ENCODE measurements around the gene MAGI1.
"Not testable (repeated sequence)": the region's sequence is repeated elsewhere in the genome, so short reads cannot be mapped to it uniquely, and the experiment has no call there.

MAGI1 gene

DNA sequence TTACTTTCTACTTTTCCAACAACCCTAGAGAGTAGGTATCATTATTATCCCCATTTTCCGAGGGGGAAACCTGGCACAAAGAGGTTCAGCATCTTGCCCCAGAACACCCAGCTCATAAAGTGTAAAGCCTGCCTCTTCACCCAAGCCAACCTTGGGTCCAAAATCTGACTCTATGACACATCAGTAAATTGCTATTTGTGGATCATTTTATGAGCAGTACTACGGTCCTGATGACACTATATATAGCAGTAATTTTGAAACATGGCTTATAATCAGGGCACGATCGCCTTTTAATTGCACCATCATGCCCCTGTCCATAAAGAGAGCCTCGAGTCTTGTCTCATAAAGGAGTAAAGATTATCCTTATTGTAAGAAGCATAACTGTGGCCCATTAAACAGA is 9.7 kb downstream of the MAGI1 start:
- Mint-ChIP-seq H3K36me3 (no peaks in the 10 kb centered on the region), H3K27ac (no peak overlapping the region), H3K4me3 (no peak overlapping the region), H3K4me1 (no peaks in the 10 kb centered on the region), H3K9me3 (no peaks in the 10 kb centered on the region)
- DNase-seq (ENCODE audit: low spot score in 2 of 2) (no peak), ATAC-seq (no peak)

DNA sequence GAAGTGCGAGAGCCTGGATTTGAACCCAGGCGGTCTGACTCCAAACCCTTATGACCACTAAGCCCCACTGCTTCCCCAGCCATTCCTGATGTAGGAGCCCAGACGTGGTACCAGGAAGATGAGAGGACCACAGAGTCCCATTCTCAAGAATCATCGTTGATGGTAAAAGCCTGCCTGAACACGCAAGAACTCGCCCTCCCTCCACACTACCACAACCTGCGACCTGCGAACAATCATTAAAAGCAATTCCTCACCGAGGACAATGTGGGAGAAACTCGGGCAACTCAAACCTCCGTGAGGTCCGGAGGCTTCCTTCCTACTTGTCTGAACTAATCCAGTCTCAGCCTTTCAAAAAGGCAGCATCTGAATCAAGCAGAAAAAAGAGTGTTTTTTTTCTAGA is 10.3 kb downstream of the MAGI1 start:
- no peak overlapping the region for H3K4me3 Mint-ChIP-seq
- no peaks in the 10 kb centered on the region for H3K9me3 Mint-ChIP-seq
- no peaks in the 10 kb centered on the region for H3K4me1 Mint-ChIP-seq
- DNase-seq (ENCODE audit: low spot score in 2 of 2) (no peak), ATAC-seq (no peak)
- no peak overlapping the region for H3K27ac Mint-ChIP-seq
- no peaks in the 10 kb centered on the region for H3K36me3 Mint-ChIP-seq

DNA sequence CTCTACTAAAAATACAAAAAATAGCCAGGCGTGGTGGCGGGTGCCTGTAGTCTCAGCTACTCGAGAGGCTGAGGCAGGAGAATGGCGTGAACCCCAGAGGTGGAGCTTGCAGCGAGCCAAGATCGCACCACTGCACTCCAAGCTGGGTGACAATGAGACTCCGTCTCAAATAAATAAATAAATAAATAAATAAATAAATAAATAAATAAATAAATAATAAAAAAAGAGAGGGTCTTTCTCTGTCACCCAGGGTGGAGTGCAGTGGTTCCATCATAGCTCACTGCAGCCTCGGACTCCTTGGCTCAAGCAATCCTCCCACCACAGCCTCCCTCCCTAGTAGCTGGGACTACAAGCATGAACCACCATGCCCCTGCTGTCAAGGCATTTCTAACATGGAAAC is 11.6 kb downstream of the MAGI1 start:
- not testable (repeated sequence) for H3K27ac Mint-ChIP-seq; ATAC-seq; H3K4me1 Mint-ChIP-seq; H3K36me3 Mint-ChIP-seq; H3K9me3 Mint-ChIP-seq; DNase-seq (ENCODE audit: low spot score in 2 of 2); H3K4me3 Mint-ChIP-seq

DNA sequence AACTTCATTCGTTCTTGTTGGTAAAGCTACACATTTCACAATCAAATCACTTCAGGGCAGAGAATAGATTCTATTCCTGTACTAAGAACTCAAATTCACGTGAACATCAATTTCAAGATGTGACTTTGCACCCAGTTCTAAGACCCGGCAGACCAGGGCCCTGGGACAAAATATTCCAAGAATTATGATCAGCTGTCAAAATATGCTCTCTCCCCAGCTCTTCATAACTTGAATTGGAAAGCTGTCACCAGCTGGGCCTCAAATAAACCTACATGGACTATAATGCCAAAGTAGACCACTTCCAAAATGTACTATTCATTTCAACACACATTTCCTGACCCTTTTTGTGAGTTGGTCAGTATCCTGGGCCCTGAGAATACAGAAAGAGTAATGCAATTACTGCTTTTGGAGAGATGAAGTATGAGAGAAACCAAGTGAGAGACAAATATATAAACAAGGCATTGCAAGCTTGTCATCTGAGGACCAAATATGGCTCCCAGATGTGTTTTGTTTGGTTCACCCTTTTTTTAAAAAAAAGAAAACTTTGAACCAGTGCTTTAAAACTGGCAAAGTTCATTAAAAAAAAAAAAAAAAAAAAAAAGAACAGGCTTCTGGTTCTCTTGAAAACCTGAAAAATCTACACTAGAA is 14.9 kb downstream of the MAGI1 start:
- DNase-seq (ENCODE audit: low spot score in 2 of 2) = no peak
- ATAC-seq = no peak
- Mint-ChIP-seq H3K27ac (no peak overlapping the region), H3K9me3 (no peaks in the 10 kb centered on the region), H3K4me1 (no peaks in the 10 kb centered on the region), H3K36me3 (no peaks in the 10 kb centered on the region), H3K4me3 (no peak overlapping the region)

DNA sequence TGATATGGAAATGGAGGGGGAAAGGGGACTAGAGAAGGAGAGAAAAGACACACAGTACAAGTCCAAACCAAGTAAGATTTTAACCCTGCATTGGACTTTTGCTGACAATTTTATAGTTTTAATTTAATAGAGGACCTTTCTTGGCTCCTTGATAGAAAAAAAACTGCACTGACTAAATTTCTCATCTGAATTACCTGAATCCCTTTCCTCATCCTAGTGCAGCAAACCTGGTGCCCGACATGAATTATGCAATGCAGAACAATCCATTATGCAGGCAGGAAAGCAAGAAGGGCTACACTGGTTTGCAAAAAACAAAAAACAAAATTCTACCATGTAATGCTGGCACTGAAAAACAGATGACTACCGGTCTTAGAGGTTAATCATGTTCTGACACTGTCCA is 15.5 kb downstream of the MAGI1 start:
- no peaks in the 10 kb centered on the region for H3K9me3 Mint-ChIP-seq
- ATAC-seq (no peak), DNase-seq (ENCODE audit: low spot score in 2 of 2) (no peak)
- no peaks in the 10 kb centered on the region for H3K36me3 Mint-ChIP-seq
- H3K27ac Mint-ChIP-seq = no peak overlapping the region
- no peak overlapping the region for H3K4me3 Mint-ChIP-seq
- H3K4me1 Mint-ChIP-seq = no peaks in the 10 kb centered on the region

DNA sequence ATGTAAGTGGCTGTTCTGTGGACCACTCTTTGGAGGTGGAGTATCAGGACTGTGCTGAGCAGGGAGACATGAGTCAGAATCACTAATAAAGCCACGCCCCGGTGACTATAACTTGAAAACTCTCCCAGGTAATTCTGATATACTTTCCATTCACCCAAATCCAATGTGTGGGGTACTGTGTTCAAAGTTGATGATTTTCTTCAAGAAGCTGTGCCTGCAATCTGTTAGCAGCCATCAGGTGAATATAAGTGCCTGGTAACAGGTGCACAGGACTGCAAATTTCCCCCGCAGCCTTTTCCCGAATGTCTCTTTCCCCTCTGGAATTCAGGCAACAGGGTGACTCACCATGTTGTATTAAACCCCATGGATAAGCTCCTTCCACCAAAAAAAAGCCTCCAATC is 17.0 kb downstream of the MAGI1 start:
- no peak overlapping the region for H3K27ac Mint-ChIP-seq
- ATAC-seq (no peak), DNase-seq (ENCODE audit: low spot score in 2 of 2) (no peak)

DNA sequence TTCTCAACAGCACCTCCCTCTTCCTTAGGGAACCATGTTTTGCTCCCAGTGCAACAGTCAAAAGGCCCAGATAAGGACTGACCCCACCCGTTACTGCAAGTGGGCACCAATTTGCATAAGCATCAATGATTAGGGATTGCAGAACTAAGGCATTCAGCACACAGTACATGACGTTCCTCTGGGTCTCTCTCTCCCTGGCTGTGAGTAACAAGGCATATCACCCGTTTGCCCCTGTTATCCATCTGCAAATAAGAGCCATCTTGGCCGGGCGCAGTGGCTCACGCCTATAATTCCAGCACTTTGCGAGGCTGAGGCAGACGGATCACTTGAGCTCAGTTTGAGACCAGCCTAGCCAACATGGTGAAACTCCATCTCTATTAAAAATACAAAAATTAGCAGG is 18.8 kb downstream of the MAGI1 start:
- no peaks in the 10 kb centered on the region for H3K4me1 Mint-ChIP-seq
- H3K36me3 Mint-ChIP-seq = no peaks in the 10 kb centered on the region
- ATAC-seq = no peak
- H3K4me3 Mint-ChIP-seq = no peak overlapping the region
- DNase-seq (ENCODE audit: low spot score in 2 of 2) = no peak
- no peak overlapping the region for H3K27ac Mint-ChIP-seq
- no peaks in the 10 kb centered on the region for H3K9me3 Mint-ChIP-seq

More for the DNA sequence above, 17.0 kb downstream of the MAGI1 start:
- H3K4me1 Mint-ChIP-seq = no peaks in the 10 kb centered on the region
- H3K36me3 Mint-ChIP-seq = no peaks in the 10 kb centered on the region
- H3K9me3 Mint-ChIP-seq = no peaks in the 10 kb centered on the region
- H3K4me3 Mint-ChIP-seq = no peak overlapping the region

DNA sequence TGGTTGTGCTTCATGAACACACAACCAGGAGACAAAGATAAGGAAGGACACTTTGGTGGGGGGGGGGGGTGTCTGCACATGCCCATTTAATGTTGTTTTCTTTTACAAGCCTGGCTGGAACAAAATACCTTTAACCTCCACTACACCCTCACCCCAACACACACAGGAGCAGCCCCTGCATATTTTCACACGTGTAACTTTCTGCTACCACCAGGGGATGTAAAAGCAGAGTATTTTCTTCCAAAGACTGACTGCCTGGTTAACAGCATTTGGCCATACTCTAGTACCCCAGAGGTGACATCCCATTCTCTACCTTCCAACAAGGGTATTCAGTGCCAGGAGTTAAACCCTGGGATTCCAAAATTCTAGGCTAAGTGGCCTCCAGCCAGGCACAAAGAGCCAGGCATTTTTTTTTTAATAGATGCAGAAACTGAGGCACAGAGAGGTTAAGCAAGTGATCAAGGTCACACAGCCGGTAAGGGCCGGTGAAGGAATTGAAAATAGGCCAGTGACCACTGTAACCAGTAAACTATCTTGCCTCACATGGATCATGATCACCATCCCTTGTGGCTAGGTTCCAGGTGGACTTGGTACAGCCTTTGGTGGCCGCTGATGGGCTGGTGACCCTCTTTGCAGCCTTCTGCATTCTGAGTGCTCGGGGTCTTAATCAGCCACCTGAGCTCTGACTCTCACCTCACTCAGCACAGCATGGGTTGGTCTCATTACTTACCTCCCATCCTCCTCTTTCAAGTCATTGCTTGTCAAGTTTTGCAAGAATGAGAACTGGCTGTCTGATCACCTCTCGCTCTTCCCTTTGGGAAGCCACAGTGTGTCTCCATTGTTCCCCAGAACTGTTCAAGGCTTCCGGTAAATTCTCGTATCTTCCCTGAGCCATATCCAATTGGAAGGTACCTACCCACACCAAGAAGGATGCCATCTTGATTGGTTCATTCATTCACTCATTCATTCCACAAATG is 20.4 kb downstream of the MAGI1 start:
- ATAC-seq (peak; percentile 31), DNase-seq (ENCODE audit: low spot score in 2 of 2) (no peak)
- no peak overlapping the region for H3K4me3 Mint-ChIP-seq
- no peaks in the 10 kb centered on the region for H3K4me1 Mint-ChIP-seq
- H3K36me3 Mint-ChIP-seq = no peaks in the 10 kb centered on the region
- no peaks in the 10 kb centered on the region for H3K9me3 Mint-ChIP-seq
- H3K27ac Mint-ChIP-seq = no peak overlapping the region

DNA sequence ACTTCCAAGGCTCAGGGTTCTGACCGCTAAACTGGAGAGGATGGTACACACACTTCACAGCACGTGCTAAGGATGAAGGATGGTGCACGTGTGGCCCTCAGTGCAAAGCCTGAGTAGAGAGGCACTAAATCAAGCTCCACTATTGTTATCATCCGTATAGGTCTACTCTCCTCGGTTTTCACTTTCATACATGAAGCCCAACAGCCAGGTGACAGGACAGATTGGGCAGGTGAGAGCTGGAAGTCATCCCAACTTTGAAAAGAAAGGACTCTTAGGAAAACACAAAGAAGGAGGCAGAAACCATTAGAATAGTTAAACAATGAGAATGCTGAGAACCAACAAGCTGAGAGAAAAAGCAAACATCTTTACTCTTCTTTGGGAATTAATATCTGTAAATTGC is 21.1 kb downstream of the MAGI1 start:
- Mint-ChIP-seq H3K4me3 (no peak overlapping the region), H3K9me3 (no peaks in the 10 kb centered on the region), H3K27ac (no peak overlapping the region), H3K36me3 (no peaks in the 10 kb centered on the region), H3K4me1 (no peaks in the 10 kb centered on the region)
- ATAC-seq (no peak), DNase-seq (ENCODE audit: low spot score in 2 of 2) (no peak)

DNA sequence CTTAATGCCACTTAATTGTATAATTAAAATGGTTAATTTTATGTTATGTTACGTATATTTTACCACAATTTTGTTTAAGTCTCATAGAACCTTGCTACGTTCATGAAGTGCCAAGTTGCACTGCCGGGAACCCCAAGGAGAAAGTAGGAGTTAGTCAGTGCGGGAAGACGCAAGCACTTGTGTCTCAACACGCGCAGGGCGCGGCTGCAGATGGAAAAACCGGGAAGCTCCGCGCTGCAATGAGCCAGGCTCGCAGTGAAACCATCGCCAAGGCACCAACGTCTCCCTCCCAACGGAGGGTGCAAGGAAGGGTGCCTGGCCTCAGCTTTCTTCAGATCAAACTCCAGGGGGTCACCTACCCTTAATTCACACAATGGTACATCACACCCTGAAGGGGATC is 21.6 kb downstream of the MAGI1 start:
- no peak overlapping the region for H3K27ac Mint-ChIP-seq

DNA sequence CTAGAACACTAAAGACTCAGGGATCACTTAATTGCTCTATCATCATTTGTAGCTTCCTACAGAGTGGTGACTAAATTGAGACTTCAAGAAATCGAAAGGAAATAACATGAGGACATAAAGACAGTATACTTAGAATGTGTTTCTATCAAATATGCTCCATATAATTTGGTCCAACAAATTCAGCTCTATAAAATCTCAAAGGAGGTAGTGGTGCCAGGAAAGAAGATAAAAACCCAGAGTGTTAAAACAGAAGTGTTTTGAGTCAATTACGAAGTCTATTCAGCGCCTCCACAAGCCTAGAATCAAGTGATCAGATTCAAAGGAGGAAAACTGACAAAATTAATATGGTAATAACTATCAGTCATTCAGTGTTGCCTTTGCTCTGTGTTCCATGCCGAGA is 22.9 kb downstream of the MAGI1 start:
- ATAC-seq (no peak), DNase-seq (ENCODE audit: low spot score in 2 of 2) (no peak)
- Mint-ChIP-seq H3K4me1 (no peaks in the 10 kb centered on the region), H3K27ac (no peak overlapping the region), H3K9me3 (no peaks in the 10 kb centered on the region), H3K4me3 (no peak overlapping the region), H3K36me3 (no peaks in the 10 kb centered on the region)

More for the DNA sequence above, 21.6 kb downstream of the MAGI1 start:
- Mint-ChIP-seq H3K4me1 (no peaks in the 10 kb centered on the region), H3K4me3 (no peak overlapping the region), H3K9me3 (no peaks in the 10 kb centered on the region), H3K36me3 (no peaks in the 10 kb centered on the region)
- ATAC-seq (no peak), DNase-seq (ENCODE audit: low spot score in 2 of 2) (no peak)

DNA sequence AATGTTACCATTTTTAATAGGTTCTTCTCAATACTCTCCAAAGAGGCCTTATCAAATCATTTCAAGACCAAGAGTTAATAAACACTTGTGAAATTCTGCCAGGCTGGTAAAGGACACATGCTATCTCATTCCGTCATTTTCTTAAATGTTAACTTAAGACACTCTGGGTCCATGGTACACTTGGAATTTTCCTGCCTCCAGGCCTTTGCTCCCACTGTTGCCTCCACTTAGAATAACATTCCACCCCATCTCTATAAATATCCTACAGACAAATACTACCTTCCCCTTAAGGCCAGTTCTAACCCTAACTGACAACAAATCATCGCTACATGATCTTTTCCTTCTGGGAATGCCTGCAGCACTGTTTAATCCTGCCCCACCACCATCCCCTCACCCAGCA is 24.1 kb downstream of the MAGI1 start:
- DNase-seq (ENCODE audit: low spot score in 2 of 2) (no peak), ATAC-seq (no peak)
- Mint-ChIP-seq H3K36me3 (no peaks in the 10 kb centered on the region), H3K4me3 (no peak overlapping the region), H3K9me3 (no peaks in the 10 kb centered on the region), H3K4me1 (no peaks in the 10 kb centered on the region), H3K27ac (no peak overlapping the region)

DNA sequence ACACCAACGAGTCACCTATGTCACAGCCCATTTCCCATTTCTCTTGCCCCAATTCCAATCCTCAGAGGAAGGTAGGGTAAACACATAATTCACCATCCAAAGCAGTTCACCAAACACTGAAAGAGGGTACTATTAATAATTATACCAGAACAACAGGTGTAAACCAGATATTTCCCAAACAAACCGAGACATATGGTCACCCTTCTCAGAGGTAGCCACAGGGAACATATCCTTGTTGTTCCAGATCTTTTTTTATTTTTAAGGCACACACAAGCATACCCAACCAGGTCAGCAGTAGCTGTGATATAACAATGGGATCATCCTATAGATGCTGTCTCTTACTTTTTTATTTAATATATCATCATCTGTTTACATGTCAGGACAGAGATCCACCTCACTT is 24.7 kb downstream of the MAGI1 start:
- no peaks in the 10 kb centered on the region for H3K36me3 Mint-ChIP-seq
- ATAC-seq (no peak), DNase-seq (ENCODE audit: low spot score in 2 of 2) (no peak)
- H3K4me1 Mint-ChIP-seq = no peaks in the 10 kb centered on the region
- no peak overlapping the region for H3K27ac Mint-ChIP-seq
- no peaks in the 10 kb centered on the region for H3K9me3 Mint-ChIP-seq
- H3K4me3 Mint-ChIP-seq = no peak overlapping the region

DNA sequence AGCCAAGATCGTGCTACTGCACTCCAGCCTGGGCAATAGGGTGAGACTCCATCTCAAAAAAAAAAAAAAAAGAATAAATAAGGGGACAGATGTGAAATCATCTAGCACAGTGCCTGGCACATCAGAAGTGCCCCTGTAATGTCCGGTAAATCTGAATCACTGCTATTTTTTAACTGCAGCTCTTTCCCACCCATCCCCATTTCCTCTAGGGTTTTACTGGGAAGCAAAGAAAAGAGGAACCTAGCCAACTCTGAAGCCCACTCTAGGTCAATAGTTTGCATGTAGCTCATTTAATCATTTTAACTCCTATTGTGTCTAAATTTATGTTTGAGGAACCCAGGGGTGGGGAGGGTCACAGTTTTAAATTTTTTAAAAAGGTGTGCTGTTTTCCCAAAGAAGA is 26.0 kb downstream of the MAGI1 start:
- H3K9me3 Mint-ChIP-seq = no peaks in the 10 kb centered on the region
- DNase-seq (ENCODE audit: low spot score in 2 of 2) = no peak
- no peak overlapping the region for H3K4me3 Mint-ChIP-seq
- H3K4me1 Mint-ChIP-seq = no peaks in the 10 kb centered on the region
- no peaks in the 10 kb centered on the region for H3K36me3 Mint-ChIP-seq
- no peak for ATAC-seq
- no peak overlapping the region for H3K27ac Mint-ChIP-seq

DNA sequence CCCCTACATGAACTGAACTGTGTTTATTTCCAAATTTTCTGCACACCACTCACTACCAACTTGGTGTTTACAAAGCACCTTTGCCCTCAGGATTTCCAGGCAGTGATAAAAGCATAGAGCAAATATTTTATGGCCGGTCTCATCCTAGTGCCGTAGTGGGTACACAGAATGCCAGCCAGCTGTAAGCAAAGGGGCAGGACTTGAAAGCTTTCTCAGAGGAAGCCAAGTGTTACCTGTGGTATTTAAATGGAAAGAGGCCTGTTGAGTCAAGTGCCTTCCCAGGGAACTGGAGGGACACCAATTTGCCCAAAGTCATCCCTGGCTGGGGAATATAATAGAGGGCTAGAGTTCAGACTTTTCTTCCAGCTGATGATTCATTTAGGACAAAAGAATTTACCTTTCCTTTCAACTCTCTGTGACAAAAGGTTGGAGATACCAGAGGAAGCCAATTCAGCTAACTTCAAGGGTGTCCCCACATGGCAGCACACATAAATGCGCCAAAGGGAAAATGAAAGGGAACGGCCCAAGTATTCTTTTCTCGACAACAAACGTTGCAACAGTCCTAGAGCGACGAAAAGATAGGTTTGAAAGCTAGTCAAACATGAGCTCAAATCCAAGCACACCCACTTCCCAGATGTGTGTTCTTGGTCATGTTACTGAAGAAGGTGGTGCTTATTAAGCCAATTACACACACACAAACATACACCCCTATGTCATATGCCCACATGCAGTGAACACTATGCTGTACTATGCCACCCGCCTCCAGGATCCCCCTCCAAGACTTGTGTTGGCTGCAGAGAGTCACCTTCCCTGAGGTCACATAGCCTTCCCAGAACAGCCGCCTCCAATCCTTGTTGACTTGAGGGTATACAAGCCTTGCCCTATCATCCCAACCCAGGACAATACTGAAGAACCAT is 27.7 kb downstream of the MAGI1 start:
- H3K27ac Mint-ChIP-seq = no peak overlapping the region

More for the DNA sequence above, 27.7 kb downstream of the MAGI1 start:
- H3K9me3 Mint-ChIP-seq = no peaks in the 10 kb centered on the region
- no peak for ATAC-seq
- no peaks in the 10 kb centered on the region for H3K4me1 Mint-ChIP-seq
- H3K36me3 Mint-ChIP-seq = no peaks in the 10 kb centered on the region
- no peak for DNase-seq (ENCODE audit: low spot score in 2 of 2)
- no peak overlapping the region for H3K4me3 Mint-ChIP-seq
